ENCODE results near the gene SRSF10.

Gene SRSF10

DNA sequence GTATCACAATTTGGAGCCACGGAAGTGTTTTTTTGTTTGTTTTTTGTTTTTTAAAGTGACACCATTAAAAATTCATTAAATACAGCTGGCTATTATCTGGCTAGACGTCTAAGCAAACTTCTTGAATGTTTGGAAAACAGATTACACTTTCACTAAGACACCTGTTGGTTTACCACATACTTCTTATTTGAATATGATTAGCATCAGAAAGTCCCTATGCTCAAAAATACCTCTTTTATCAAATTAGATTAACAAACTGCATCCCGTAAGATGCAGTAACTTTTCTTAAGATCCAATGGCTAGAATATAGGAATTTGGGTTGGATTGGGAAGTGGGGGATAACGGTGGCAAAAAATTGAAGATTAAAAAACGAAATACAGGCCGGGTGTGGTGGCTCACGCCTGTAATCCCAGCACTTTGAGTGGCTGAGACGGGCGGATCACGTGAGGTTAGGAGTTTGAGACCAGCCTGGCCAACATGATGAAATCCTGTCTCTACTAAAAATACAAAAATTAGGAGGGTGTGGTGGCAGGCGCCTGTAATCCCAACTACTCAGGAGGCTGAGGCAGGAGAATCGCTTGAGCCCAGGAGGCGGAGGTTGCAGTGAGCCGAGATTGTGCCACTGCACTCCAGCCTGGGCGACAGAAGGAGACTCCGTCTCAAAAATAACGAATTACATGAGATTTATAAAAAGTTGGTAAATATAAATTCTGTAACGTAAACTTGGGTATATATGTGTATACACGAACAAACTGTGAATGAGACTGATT, 21.9 kb downstream of the SRSF10 start:
- DNase-seq, result peak in 1 of 3 experiments; percentile 55

DNA sequence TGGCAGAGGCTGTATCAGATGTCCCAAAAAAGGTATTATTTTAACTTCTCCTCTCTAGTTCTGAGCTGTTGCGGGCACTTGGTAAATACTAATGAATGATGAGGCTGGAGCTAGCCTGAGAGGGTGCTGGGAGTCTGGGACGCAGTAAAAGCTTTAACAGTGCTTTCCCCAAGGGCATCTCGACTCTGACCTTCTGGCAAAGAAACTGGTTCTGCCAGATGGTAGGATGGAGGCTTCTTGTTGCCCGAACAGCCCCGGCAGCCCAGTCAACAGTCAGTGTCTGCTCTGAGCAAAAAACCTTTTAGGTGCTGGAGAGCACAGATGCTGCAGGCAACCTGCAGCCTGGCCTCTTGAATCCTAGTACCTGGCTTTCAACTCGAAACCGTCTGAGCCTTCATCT, 23.0 kb downstream of the SRSF10 start:
- peak in 1 of 3 experiments; percentile 48 for DNase-seq

DNA sequence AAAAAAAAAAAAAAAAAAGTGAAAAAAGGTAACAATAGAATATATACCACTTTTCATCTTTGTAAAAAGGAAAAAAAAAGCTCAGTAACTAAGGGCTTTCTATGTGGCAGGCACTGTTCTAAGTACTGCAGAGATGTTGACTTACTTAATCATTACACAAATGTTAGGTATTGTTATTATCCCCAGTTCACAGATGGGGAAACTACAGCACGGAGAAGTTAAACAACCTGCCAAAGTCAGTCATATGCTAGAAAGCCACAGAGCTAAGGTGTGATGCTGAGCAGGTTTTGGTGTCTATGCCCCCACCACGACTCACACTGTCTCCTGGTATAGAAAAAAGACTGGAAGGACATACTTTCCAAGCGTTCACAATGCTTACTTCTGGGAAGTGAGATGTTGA, 27.1 kb downstream of the SRSF10 start:
- DNase-seq, result no peak

DNA sequence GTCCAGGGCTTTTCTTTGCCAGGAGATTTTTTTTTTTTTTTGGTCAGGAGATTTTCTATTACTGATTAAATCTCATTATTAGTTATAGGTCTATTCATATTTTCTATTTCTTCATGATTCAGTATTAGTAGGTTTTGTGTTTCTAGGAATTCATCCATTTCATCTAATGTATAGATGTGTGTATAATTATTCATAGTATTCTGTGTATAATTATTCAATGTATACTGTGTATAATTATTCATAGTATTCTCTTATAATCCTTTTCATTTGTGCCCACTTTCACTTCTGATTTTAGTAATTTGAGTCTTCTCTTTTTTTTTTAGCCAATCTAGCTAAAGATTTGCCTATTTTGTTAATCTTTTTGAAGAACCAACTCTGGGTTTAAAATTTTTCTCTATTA, 32.8 kb downstream of the SRSF10 start:
- no peak for DNase-seq

DNA sequence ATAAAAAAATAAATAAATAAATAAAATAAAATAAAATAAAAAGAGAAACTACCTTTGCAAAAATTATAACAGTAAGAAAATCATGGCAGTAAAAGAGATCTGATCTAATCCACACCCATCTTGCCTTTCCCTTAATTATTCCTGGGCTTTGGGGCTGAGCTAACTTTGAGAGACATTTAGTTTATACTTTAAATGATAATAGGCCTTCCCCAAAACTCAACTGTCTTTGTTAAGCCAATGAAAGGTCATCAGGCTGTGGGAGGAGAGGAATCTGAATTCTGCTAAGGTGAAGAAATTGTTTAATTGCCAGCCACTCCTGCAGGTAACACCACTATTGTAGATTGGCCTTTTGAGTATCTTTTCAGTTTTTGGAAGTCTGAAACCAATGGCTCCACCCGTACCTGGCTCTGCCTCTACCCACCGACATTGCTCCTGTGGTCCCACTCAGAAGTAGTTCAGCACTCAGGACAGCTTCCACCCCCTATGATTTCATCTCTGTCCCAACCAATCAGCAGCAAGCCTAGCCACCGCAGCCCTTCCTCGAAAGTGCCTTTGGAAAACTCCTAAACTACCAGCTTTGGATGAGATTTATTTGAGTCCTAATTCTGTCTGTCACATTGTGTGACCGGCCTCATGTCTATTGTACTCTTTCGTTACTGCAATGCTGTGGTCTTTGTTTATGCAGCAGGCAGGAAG, 43.5 kb downstream of the SRSF10 start:
- no peak for DNase-seq

DNA sequence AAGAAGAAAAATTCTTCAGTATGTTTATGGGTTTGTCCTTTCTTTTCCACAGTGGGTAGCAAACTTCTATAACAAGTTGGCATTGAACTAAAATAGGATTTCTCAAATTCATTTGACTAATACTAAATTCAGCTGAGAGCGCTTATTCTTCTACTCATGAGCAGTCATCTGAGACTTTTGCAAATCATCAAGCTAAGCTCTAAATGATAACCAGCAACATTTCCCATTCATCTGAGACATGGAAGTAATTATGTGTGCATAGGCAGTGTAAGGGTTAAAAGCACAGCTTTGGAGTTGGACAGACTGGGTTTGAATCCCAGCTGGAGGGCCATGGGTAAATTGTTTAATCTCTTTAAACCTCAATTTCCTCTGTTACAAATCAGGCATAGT, 48.6 kb downstream of the SRSF10 start:
- no peak for DNase-seq

DNA sequence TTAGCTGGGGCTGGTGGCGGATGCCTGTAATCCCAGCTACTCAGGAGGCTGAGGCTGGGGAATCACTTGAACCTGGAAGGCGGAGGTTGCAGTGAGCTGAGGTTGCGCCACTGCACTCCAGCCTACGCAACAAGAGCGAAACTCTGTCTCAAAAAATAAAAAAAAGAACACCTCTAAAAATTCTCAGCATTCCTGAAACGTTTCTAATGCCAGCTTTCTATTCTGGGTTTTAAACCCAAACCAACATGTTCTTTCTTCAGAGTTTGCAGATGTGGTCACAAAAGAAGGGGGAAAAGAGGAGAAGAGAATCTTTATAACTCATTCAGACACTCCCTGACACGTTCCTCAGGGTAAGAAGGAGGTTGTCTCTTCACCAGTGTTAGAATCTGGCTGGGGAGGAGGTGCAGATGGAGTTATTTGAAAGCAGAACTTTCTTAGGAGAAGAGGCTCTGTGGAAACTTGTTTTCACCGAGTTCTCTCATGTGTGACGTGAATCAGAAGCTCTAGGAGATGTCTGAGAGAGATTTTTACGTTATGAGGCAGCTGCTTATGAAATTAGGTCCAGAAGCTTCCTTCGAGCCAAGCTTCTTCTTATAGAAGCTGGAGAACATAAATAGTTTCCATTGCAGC, 49.2 kb downstream of the SRSF10 start:
- DNase-seq, result no peak

DNA sequence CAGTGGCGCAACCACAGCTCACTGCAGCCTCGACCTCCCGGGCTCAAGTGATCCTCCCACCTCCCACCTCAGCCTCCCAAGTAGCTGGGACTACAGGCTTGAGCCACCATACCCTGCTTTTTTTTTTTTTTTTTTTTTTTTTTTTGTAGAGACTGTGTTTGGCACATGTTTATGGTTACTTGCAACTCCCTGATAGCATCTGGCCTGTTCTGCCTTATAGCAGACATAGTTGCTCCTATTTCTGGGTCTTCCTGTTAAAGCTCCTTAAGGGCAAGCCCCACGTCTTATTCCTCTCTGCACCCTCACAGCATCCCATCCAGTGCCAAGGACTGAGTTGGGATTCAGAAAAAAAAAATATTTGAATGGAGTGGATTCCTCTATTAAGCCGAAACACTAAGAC, 49.9 kb downstream of the SRSF10 start:
- no peak for DNase-seq

DNA sequence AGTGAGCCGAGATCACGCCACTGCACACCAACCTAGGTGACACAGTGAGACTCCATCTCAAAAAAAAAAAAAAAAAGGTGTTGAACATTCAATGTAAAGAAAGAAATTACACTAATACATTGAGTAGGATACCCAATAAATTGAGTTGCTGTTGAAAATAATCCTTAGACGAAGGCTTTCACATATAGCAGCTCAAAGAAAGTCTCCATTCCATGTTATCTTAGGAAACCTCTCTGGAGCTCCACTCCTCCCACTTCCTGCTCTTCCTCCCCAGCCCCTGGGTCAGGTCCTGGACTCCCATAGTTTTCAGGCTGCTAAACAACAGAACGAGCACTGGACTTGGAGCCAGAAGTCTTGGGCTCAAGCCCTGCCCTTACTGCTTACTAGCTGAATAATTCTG, 51.3 kb downstream of the SRSF10 start:
- no peak for DNase-seq

DNA sequence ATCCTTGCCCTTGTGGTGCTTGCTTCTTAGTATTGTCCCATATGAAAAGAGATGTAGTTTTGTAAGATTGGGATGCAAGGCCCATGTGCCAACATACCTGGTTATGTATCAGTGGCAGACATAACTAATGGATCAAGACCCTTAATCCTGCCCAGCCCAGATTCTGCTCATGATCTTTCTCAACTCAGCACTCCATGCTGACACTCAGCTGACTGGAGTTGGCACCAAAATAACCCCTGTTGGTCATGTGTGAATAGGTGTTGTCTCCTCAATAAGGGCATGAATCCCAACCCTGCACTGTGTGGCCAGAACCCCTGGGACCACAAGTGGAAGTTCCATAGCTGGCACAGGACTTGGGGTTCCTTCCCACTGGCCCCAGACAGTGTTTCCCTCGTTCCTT, 53.0 kb downstream of the SRSF10 start:
- no peak for DNase-seq

DNA sequence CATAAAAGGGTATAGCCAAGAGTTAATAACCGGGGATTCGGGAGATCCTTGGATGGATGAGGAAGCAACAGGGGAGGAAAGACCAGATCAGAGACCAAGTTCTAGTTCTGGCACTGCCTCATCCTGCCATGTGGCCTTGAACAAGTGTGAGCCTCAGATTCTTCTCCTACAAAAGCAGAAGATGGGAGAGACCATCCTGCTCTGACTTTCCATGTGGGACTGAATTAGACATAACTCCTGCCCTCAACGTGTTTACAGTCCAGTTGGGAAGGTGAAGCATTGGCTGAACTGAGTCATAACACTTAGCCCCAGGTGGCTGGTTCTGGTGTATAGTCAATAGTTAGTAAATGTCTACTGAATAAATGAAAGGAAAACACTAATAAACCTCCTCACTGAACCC, 54.8 kb downstream of the SRSF10 start:
- no peak for DNase-seq

DNA sequence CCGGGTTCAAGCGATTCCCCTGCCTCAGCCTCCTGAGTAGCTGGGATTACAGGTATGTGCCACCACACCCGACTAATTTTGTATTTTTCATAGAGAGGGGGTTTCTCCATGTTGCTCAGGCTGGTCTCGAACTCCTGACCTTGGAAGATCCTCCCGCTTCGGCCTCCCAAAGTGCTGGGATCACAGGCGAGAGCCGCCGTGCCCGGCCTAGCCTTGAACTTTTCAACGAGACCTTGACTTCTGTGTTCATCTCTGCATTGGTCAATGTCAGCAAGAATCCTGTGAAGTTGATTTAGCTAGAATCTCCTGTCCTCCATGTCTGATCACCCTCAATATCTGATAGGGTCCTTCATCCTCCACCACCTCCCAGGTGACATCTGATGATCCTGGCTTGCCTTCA, 55.5 kb downstream of the SRSF10 start:
- DNase-seq, result no peak

DNA sequence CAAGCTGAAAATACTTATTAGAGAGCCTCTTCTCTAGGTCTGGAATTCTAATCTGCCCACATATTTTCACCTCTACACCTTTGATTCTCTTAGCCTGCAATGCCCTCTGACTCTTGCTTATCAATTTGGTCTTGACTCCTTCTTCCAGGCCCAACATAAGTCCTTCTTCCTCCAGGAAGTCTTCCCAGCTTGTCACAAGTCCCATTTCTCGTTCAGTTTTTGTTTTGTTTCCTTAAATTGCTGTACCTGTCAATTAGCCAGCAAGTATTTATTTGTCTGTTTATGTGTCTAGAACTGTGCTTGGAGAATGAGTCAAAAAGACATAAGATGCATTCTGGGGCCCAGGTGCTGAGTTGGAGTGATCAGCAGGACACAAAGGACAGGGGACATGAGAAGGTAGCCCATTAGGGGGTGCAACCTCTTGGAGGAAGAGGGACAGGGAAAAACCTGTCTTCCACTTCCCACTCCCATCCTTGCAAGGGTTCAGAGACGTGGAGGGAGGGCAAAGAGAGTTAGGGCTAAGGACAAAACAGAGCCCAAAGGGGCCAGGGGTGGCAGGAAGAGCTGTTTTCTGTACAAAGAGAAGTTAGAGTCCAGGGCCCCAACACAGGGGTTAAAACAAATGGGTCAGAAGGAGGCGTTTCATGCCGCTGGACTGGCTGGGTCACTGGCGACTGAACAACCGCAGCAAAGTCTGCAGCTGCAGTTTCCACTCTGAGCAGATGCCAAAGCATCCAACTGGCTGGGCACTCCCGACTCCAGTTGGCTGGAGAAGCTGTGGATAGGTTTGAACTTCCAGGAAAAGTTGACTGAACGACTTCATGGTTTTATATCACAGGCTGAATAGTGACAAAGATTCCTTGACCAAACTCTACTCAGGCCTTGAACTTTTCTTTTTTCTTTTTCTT, 56.3 kb downstream of the SRSF10 start:
- no peak for DNase-seq

DNA sequence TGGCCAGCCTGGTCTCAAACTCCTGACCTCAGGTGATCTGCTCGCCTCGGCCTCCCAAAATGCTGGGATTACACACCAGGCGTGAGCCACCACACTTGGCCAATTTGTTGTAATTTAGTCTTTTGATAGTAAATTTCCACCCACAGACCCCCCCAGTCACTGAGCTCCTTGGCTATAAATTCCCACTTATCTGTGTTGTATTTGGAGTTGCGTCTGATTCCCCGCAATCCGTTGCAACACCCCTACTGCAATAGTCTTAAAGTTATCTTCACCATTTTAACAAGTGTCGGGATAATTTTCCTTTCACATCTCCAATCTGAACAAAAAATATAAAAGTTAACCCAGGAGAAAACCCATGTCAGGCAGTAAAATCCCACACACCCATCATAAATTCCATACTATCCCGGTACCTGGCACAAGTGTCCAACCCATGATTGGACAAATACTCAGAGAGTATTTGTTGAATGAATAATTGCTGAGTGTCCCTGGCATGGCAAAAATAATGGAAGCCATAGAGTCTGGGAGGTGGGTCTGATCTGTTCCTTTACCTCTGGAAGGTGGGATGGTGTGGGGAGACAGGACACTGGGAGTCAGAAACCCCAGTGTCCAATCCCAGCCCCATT, 57.7 kb downstream of the SRSF10 start:
- DNase-seq, result no peak

DNA sequence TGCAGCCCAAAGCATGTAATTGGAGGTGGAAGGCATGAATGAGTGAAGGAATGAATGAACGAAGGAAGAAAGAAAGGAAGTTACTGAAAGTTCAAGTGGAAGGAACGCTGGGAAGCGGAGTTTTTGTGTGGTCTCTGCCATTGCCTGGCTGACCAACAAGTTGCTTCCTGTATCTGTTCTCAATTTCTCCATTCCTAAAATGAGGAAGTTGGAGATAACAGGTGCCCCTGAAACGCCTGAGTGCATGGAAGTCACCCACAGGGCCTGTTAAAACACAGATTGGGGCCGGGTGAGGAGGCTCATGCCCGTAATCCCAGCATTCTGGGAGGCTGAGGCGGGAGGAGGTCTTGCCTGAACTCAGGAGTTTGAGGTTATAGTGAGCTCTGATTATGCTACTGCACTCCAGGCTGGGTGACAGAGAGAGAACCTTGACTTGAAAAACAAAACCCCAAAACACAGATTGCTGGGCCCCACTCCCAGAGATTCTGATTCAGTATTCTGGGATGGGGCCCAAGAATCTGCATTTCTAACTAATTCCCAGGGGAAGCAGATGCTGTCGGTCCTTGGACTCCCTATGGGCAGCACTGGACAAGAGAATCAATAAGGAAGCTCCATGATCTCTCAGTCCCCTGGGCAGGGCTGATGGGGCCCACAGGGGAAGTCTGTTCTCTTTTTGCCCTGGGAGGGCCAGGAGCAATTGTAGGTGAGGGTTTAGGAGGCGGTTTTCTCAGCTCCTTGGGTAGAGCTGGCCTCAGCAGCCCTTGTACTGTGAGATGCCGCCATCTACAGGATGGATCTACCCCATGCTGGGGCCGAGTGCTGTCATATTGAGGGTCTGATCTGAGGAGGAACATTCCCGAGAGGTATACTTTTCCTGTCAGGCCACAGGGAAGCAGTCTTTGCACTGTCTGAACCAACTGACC, 63.7 kb downstream of the SRSF10 start:
- peak in 2 of 3 experiments; percentile 47 to 51 for DNase-seq

DNA sequence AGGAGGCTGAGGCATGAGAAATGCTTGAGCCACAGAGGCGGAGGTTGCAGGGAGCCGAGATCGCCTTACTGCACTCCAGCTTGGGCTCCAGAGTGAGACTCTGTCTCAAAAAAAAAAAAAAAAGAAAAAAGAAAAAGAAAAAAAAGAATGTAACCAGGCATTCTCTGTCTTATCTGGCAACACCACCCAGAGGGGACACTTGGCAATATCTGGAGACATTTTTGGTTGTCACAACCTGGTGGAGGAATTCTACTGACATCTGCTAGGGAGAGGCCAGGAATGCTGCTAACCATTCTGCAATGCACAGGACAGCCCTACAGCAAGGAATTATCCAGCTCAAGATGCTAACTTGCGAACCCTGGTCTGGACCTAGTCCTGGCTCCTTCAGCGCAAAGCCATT, 64.7 kb downstream of the SRSF10 start:
- no peak for DNase-seq

DNA sequence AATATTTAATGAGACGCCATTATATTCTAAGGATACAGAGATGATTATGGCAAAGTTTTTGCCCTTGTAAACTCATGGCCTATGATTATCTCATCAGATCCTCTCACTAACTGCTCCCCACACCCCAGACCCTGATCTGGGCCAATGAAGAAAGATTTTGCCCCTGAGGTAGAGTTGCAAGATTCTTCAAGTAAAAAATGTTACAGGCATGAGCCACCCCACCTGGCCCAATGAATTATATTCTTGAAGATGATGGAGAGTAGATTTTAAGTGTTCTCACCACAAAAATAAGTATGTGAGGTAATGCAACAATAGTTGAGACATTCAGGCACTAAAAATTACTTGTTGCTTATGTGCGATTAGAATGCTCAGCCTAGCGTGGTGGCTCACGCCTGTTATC, 65.2 kb downstream of the SRSF10 start:
- no peak for DNase-seq

All from NCI-H1417 (cell line).